Hepatocyte (in vitro differentiated cells): Measurements from ENCODE around the gene BRD4. TPM values are rescaled to one million over a fixed set of nuclear protein-coding genes. Genes with fewer than 3 reads are reported as not detected.

Source experiments
- DNase-seq: peaks from one replicate; pipeline ENCODE4 v3.0.0-alpha.2; 2016; ENCODE audit warnings: low spot score
- H2AFZ ChIP-seq: fragments of 200-600 bp; sonication (generic); 2 replicates; pipeline ENCODE4 v1.6.0; 2016; ENCODE audit warnings: antibody characterized with exemption, mild to moderate bottlenecking
- H3K27ac ChIP-seq: fragments of 200-600 bp; sonication (generic); 2 replicates; pipeline ENCODE4 v1.5.1; 2016; ENCODE audit warnings: mild to moderate bottlenecking
- H3K27me3 ChIP-seq: fragments of 200-600 bp; sonication (generic); 2 replicates; pipeline ENCODE4 v1.6.1; 2016
- H3K36me3 ChIP-seq: fragments of 200-600 bp; sonication (generic); replicated peaks from 2 replicates; pipeline ENCODE4 v1.5.1; 2016; ENCODE audit warnings: low read depth; ENCODE audit not compliant: insufficient read depth
- H3K4me1 ChIP-seq: fragments of 200-600 bp; sonication (generic); 2 replicates; pipeline ENCODE4 v1.5.1; 2016; ENCODE audit warnings: mild to moderate bottlenecking, moderate library complexity; ENCODE audit not compliant: insufficient read depth
- H3K4me2 ChIP-seq: fragments of 200-600 bp; sonication (generic); 2 replicates; pipeline ENCODE4 v1.6.0; 2016
- H3K4me3 ChIP-seq: fragments of 200-600 bp; sonication (generic); 2 replicates; pipeline ENCODE4 v1.5.1; 2016; ENCODE audit warnings: mild to moderate bottlenecking
- H3K79me2 ChIP-seq: fragments of 200-600 bp; sonication (generic); 2 replicates; pipeline ENCODE4 v1.6.0; 2017; ENCODE audit warnings: mild to moderate bottlenecking
- H3K9me2 ChIP-seq: fragments of 200-600 bp; sonication (generic); replicated peaks from 2 replicates; pipeline ENCODE4 v1.6.0; 2017; ENCODE audit warnings: mild to moderate bottlenecking; ENCODE audit not compliant: insufficient read depth
- H3K9me3 ChIP-seq: fragments of 200-600 bp; sonication (generic); 2 replicates; pipeline ENCODE4 v1.5.1; 2016; ENCODE audit warnings: low read depth, mild to moderate bottlenecking
- H4K20me1 ChIP-seq: fragments of 200-600 bp; sonication (generic); 2 replicates; pipeline ENCODE4 v1.6.0; 2016; ENCODE audit warnings: mild to moderate bottlenecking; ENCODE audit not compliant: insufficient read depth, poor library complexity, severe bottlenecking
- CTCF ChIP-seq: fragments of 200-600 bp; sonication (generic); IDR thresholded peaks from 2 replicates; pipeline ENCODE4 v1.5.1; 2016; ENCODE audit warnings: antibody characterized with exemption, mild to moderate bottlenecking; ENCODE audit not compliant: poor library complexity
- EZH2 ChIP-seq: fragments of 200-600 bp; sonication (generic); IDR thresholded peaks from 2 replicates; pipeline ENCODE4 v1.6.1; 2016; ENCODE audit warnings: antibody characterized with exemption, mild to moderate bottlenecking, borderline replicate concordance
- EZH2phosphoT487 ChIP-seq: fragments of 200-600 bp; sonication (generic); IDR thresholded peaks from one replicate; pipeline ENCODE4 v1.6.1; 2018; ENCODE audit warnings: antibody characterized with exemption, mild to moderate bottlenecking, low read depth, moderate library complexity; ENCODE audit not compliant: unreplicated experiment, severe bottlenecking
- WGBS: methylation state at CpG from one replicate; pipeline ENCODE4 v1.1.6; 2016; ENCODE audit warnings: low lambda C conversion rate; ENCODE audit errors: missing lambda C conversion rate; 5-methylcytosine and 5-hydroxymethylcytosine counted together
- polyA plus RNA-seq: library from polyadenylated mRNA; unstranded; fragments of >200 nt; fragmentation: Nextera tagmentation; extraction: Ambion mirVana; gene quantifications from 2 replicates; pipeline ENCODE4 v1.2.1, GENCODE V29; 2016
- total RNA-seq: library from RNA; depleted of rRNA; stranded (reverse); fragments of >200 nt; gene quantifications from 2 replicates; pipeline ENCODE4 v1.2.3, GENCODE V29; 2014

Gene BRD4
- total and polyA plus RNA-seq, 2 experiments from 2014 or later, result 18.0 to 88.4 TPM

DNA sequence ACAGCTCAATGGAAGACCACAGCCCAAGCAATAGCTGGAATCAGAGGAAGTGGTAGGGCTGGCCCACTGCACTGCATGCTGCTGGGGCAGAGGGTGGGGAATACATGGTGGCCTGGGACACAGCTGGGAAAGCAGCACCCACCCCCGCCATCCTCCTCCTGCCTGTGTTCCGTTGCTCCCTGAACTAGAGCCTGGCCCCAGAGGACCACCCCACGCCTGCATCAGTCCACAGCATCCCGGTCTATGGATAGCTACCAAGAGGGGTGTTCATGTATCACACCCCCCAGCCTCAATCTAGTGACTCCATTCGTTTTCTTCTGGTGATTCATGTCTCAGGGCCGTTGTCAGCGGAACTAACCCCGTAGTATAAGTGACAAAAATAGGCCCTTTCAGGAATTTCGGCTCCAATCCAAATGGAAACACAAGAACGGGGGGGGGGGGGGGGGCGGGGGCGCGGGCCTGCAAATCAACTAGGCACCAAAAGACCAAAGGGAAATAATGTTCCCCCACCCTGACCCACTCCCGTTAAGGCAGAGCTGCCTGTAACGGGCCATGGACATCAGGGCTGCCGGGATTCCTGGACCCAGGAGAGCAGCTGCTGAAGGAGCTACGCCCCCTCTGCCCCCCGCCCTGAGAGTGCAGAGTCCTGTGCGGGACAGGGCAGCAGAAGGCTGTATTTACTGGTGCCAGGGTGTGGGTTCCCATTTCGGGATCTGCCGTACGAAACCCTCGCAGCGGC lies 81.2 kb downstream of the BRD4 start:
- TF ChIP-seq EZH2phosphoT487 (no peak), CTCF (no peak), EZH2 (no peak)
- H3K4me3 ChIP-seq, result no peak overlapping the region
- WGBS, result 88% methylated on average over 18 of the region's 24 CpGs

DNA sequence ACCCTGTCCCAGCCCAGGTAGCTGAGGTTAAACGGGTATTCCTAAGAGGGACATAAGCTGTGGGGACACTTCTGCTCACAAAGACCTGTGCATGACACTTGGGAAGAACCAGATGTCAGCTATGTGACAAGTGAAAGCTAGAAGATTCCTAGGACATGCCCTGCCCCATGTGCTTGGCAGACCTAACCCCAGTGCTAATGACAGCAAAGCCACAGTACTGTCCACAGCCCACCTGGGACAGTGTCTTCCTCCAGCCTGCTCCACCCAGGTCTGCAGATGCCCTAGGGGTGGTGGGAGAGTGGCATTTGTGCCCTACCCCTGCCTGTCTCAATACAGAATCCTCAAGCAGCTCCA lies 81.7 kb downstream of the BRD4 start:
- no peaks in the 10 kb centered on the region for H3K36me3 ChIP-seq
- no peak overlapping the region for H3K4me2 ChIP-seq
- no peak for DNase-seq
- peaks cover 67% of the 10 kb centered on the region for H4K20me1 ChIP-seq
- H3K27me3 ChIP-seq, result no peaks in the 10 kb centered on the region
- peak overlapping the region; percentile 80 for H3K27ac ChIP-seq
- H3K9me3 ChIP-seq, result no peaks in the 10 kb centered on the region
- no peak overlapping the region for H3K4me3 ChIP-seq
- H2AFZ ChIP-seq, result no peak overlapping the region
- TF ChIP-seq EZH2 (no peak), EZH2phosphoT487 (no peak), CTCF (no peak)
- peaks cover 49% of the 10 kb centered on the region for H3K4me1 ChIP-seq
- H3K79me2 ChIP-seq, result peaks cover 74% of the 10 kb centered on the region
- WGBS, result 89% methylated on average over 1 of the region's 1 CpG
- no peaks in the 10 kb centered on the region for H3K9me2 ChIP-seq

More for the DNA sequence above, 81.2 kb downstream of the BRD4 start:
- DNase-seq, result no peak
- peaks cover 67% of the 10 kb centered on the region for H4K20me1 ChIP-seq
- peaks cover 74% of the 10 kb centered on the region for H3K79me2 ChIP-seq
- no peaks in the 10 kb centered on the region for H3K9me3 ChIP-seq
- H3K4me1 ChIP-seq, result peaks cover 49% of the 10 kb centered on the region
- no peaks in the 10 kb centered on the region for H3K36me3 ChIP-seq
- no peaks in the 10 kb centered on the region for H3K9me2 ChIP-seq
- no peaks in the 10 kb centered on the region for H3K27me3 ChIP-seq
- no peak overlapping the region for H2AFZ ChIP-seq
- peak overlapping the region; percentile 80 for H3K27ac ChIP-seq
- no peak overlapping the region for H3K4me2 ChIP-seq

GRCh38 chr19:15249972-15250639 lies 82.2 kb downstream of the BRD4 start:
- H3K9me2 ChIP-seq, result no peaks in the 10 kb centered on the region
- peaks cover 67% of the 10 kb centered on the region for H4K20me1 ChIP-seq
- no peak for TF ChIP-seq CTCF
- peak overlapping the region; percentile 80 for H3K27ac ChIP-seq
- peak; percentile 39 for DNase-seq
- no peaks in the 10 kb centered on the region for H3K27me3 ChIP-seq
- H2AFZ ChIP-seq, result no peak overlapping the region
- H3K36me3 ChIP-seq, result no peaks in the 10 kb centered on the region
- 79% methylated on average over 15 of the region's 15 CpGs for WGBS
- peaks cover 78% of the 10 kb centered on the region for H3K79me2 ChIP-seq
- no peaks in the 10 kb centered on the region for H3K9me3 ChIP-seq
- H3K4me1 ChIP-seq, result peaks cover 49% of the 10 kb centered on the region
- H3K4me2 ChIP-seq, result no peak overlapping the region
- no peak overlapping the region for H3K4me3 ChIP-seq
